GM12891 (cell line): ENCODE data around the gene LGALS9.
"Not testable (repeated sequence)": the region's sequence is repeated elsewhere in the genome, so short reads cannot be mapped to it uniquely, and the experiment has no call there.

Experiments
- DNase-seq: peaks from one replicate; pipeline ENCODE4 v3.0.0; 2011; ENCODE audit warnings: low spot score; ENCODE audit not compliant: insufficient read length
- FAIRE-seq: peaks from 2 replicates; lab custom pipeline; 2011; peaks lifted over from hg19 to GRCh38; lab: Jason Lieb, UNC
- PAX5 ChIP-seq: IDR thresholded peaks from 2 replicates; pipeline ENCODE4 v1.6.1; 2011; ENCODE audit warnings: low read length, moderate library complexity, mild to moderate bottlenecking; ENCODE audit not compliant: insufficient read depth, severe bottlenecking
- POLR2A ChIP-seq: IDR thresholded peaks from 2 replicates; pipeline ENCODE4 v1.6.1; 2011; ENCODE audit warnings: low read depth, low read length, control low read depth
- POLR2AphosphoS5 ChIP-seq: IDR thresholded peaks from 2 replicates; pipeline ENCODE4 v1.6.1; 2011; ENCODE audit warnings: low read depth, low read length, control low read depth
- POU2F2 ChIP-seq: IDR thresholded peaks from 2 replicates; pipeline ENCODE4 v1.6.1; 2011; ENCODE audit warnings: low read depth, mild to moderate bottlenecking, control low read depth, low read length, moderate library complexity
- SPI1 ChIP-seq: IDR thresholded peaks from 2 replicates; pipeline ENCODE4 v1.6.1; 2011; ENCODE audit warnings: low read depth, low read length, control low read depth
- TAF1 ChIP-seq: IDR thresholded peaks from 2 replicates; pipeline ENCODE4 v1.6.1; 2011; ENCODE audit warnings: low read depth, low read length, control low read depth

LGALS9 gene

DNA sequence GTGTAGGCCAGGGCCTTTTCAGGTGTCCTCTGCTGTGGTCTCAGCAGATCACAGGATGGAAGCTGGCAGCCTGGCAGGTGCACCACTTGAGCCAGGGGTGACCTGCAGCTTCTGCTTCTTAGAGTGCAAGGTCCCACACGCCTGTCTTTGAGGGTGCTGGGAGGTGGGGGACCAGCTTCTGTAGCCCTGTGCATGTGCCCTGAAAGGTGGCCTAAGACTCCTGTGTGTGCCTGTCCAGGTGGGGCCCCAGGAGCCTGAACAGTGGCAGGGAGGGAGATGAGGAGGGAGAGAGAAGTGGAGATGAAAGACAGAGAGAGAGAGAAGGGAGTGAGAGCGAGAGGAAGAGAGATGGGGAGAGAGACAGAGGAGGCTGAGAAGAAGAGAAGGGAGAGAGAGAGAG, 46.2 kb downstream of the LGALS9 start:
- TF ChIP-seq POLR2A: no peak
- TF ChIP-seq SPI1: no peak
- no peak for TF ChIP-seq POLR2AphosphoS5
- TF ChIP-seq POU2F2: no peak
- no peak for TF ChIP-seq PAX5
- no peak for TF ChIP-seq TAF1
- no peak for DNase-seq
- no peak for FAIRE-seq

DNA sequence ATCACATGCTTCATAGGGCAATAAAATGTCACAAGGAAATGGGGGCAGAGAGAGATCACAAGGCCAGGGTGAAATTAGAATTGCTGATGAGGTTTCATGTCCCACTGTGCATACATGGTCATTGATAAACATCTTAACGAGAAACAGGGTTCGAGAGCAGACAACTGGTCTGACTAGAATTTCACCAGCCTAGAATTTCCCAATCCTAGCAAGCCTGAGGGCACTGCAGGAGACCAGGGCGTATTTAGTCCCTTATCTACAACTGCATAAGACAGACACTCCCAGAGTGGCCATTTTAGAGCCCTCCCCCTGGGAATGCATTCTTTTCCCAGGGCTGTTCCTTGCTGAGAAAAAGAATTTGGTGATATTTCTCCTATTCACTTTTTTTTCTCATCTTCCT, 55.3 kb downstream of the LGALS9 start:
- not testable (repeated sequence) for DNase-seq, FAIRE-seq

DNA sequence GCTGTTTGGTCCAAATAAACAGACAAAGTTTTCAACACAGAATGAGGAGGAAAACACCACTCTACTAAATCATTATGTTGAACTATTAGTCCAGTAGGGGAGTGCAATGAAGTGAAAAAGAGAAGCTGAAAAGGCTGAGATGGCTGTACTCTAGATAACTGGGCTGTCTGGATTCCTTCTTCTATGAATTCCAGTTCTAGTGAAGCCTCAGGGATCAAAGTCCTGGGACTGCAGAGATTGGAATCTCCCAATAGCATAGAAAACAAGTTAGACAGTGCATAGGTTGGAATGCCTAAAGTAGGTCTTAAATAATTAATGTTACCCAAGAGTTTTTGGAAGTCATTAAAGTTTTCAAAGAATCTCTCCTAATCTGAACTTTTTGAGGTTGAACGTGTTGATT, 59.9 kb downstream of the LGALS9 start:
- FAIRE-seq (no peak), DNase-seq (no peak)
- TF ChIP-seq TAF1 (no peak), POU2F2 (no peak), POLR2AphosphoS5 (no peak), SPI1 (no peak), PAX5 (no peak), POLR2A (no peak)

DNA sequence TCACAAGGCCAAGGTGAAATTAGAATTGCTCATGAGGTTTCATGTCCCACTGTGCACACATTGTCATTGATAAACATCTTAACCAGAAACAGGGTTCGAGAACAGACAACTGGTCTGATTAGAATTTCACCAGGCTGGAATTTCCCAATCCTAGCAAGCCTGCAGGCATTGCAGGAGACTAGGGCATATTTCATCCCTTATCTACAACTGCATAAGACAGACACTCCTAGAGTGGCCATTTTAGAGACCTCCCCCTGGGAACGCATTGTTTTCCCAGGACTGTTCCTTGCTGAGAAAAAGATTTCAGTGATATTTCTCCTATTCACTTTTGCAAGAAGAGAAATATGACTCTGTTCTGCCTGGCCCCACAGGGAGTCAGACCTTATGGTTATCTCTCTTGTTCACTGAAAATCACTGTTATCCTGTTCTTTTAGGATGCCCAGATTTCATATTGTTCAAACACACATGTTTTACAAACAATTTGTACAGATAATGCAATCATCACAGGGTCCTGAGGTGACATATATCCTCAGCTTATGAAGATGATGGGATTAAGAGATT, 64.3 kb downstream of the LGALS9 start:
- DNase-seq, FAIRE-seq: not testable (repeated sequence)
